ENCODE data around the gene LRP2BP. TPM values are rescaled to one million over a fixed set of nuclear protein-coding genes. Genes with fewer than 3 reads are reported as not detected.

The LRP2BP gene
- total and polyA plus RNA-seq, 2 experiments from 2014 or later = 0.28 to 1.7 TPM

DNA sequence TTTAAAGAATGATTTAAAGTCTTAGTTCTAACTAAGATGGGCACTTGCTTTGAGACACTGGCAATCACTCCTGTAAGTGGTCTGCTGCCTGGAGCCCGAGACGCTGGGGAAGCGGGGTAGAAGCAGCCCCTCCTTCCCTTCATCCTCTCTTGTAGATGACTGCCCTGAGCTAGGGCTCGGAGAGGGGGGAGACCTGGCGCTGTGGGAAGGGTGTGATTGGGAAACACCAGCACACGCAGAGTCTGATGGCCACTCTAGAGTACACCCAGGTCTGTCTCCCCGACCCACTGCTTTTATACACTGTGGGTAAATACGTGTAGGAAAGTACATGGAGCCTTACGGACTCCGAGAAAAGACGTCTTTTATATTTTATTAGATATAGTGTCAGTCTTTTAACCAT is 24.0 kb downstream of the LRP2BP start:
- H4K20me1 ChIP-seq (replicated peaks; ENCODE audit: insufficient read depth) = no peaks in the 10 kb centered on the region
- Mint-ChIP-seq H3K27me3 (ENCODE audit: insufficient read depth, low read depth, poor library complexity) (no peaks in the 10 kb centered on the region), H3K4me3 (no peak overlapping the region), H3K36me3 (ENCODE audit: low read depth) (no peaks in the 10 kb centered on the region), H3K27ac (no peak overlapping the region), H3K4me1 (peaks cover 7% of the 10 kb centered on the region; the same call in 2 of the 3 replicates), H3K9me3 (no peaks in the 10 kb centered on the region)
- no peaks in the 10 kb centered on the region for H3K9me2 ChIP-seq (ENCODE audit: insufficient read depth)
- H3K27ac ChIP-seq (ENCODE audit: low read depth) = no peak overlapping the region
- no peaks in the 10 kb centered on the region for H3K36me3 ChIP-seq (ENCODE audit: insufficient read depth)
- no peak for DNase-seq (ENCODE audit: low spot score)
- H3K27me3 ChIP-seq (ENCODE audit: insufficient read depth) = no peaks in the 10 kb centered on the region
- no peaks in the 10 kb centered on the region for H3F3A ChIP-seq (replicated peaks; ENCODE audit: low read depth)
- no peak for ATAC-seq
- TF ChIP-seq, protein P1, sequence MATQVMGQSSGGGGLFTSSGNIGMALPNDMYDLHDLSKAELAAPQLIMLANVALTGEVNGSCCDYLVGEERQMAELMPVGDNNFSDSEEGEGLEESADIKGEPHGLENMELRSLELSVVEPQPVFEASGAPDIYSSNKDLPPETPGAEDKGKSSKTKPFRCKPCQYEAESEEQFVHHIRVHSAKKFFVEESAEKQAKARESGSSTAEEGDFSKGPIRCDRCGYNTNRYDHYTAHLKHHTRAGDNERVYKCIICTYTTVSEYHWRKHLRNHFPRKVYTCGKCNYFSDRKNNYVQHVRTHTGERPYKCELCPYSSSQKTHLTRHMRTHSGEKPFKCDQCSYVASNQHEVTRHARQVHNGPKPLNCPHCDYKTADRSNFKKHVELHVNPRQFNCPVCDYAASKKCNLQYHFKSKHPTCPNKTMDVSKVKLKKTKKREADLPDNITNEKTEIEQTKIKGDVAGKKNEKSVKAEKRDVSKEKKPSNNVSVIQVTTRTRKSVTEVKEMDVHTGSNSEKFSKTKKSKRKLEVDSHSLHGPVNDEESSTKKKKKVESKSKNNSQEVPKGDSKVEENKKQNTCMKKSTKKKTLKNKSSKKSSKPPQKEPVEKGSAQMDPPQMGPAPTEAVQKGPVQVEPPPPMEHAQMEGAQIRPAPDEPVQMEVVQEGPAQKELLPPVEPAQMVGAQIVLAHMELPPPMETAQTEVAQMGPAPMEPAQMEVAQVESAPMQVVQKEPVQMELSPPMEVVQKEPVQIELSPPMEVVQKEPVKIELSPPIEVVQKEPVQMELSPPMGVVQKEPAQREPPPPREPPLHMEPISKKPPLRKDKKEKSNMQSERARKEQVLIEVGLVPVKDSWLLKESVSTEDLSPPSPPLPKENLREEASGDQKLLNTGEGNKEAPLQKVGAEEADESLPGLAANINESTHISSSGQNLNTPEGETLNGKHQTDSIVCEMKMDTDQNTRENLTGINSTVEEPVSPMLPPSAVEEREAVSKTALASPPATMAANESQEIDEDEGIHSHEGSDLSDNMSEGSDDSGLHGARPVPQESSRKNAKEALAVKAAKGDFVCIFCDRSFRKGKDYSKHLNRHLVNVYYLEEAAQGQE (IDR thresholded peaks at IDR 0.05; ENCODE audit: unreplicated experiment) = no peak
- no peak for TF ChIP-seq CTCF (conservative IDR thresholded peaks at IDR 0.05; ENCODE audit: low read depth in 2 of 2)
- no peak for TF ChIP-seq JUNB (IDR thresholded peaks at IDR 0.05; ENCODE audit: unreplicated experiment)
- TF ChIP-seq EZH2 (IDR thresholded peaks at IDR 0.05; ENCODE audit: low read depth, unreplicated experiment) = no peak
- no peak for TF ChIP-seq ZNF331 (CRISPR knock-in tag; IDR thresholded peaks at IDR 0.05; ENCODE audit: low read depth)
- TF ChIP-seq CREB1 (CRISPR knock-in tag; IDR thresholded peaks at IDR 0.05; ENCODE audit: low read depth) = no peak
- TF ChIP-seq STAT1 (IDR thresholded peaks at IDR 0.05; ENCODE audit: unreplicated experiment) = no peak
- TF ChIP-seq POLR2AphosphoS5 (IDR thresholded peaks at IDR 0.05; ENCODE audit: low read depth) = no peak
- no peak for TF ChIP-seq EZH2phosphoT487 (IDR thresholded peaks at IDR 0.05; ENCODE audit: unreplicated experiment)
- no peak for TF ChIP-seq ZNF114 (CRISPR knock-in tag; IDR thresholded peaks at IDR 0.05)
- TF ChIP-seq, protein P2, sequence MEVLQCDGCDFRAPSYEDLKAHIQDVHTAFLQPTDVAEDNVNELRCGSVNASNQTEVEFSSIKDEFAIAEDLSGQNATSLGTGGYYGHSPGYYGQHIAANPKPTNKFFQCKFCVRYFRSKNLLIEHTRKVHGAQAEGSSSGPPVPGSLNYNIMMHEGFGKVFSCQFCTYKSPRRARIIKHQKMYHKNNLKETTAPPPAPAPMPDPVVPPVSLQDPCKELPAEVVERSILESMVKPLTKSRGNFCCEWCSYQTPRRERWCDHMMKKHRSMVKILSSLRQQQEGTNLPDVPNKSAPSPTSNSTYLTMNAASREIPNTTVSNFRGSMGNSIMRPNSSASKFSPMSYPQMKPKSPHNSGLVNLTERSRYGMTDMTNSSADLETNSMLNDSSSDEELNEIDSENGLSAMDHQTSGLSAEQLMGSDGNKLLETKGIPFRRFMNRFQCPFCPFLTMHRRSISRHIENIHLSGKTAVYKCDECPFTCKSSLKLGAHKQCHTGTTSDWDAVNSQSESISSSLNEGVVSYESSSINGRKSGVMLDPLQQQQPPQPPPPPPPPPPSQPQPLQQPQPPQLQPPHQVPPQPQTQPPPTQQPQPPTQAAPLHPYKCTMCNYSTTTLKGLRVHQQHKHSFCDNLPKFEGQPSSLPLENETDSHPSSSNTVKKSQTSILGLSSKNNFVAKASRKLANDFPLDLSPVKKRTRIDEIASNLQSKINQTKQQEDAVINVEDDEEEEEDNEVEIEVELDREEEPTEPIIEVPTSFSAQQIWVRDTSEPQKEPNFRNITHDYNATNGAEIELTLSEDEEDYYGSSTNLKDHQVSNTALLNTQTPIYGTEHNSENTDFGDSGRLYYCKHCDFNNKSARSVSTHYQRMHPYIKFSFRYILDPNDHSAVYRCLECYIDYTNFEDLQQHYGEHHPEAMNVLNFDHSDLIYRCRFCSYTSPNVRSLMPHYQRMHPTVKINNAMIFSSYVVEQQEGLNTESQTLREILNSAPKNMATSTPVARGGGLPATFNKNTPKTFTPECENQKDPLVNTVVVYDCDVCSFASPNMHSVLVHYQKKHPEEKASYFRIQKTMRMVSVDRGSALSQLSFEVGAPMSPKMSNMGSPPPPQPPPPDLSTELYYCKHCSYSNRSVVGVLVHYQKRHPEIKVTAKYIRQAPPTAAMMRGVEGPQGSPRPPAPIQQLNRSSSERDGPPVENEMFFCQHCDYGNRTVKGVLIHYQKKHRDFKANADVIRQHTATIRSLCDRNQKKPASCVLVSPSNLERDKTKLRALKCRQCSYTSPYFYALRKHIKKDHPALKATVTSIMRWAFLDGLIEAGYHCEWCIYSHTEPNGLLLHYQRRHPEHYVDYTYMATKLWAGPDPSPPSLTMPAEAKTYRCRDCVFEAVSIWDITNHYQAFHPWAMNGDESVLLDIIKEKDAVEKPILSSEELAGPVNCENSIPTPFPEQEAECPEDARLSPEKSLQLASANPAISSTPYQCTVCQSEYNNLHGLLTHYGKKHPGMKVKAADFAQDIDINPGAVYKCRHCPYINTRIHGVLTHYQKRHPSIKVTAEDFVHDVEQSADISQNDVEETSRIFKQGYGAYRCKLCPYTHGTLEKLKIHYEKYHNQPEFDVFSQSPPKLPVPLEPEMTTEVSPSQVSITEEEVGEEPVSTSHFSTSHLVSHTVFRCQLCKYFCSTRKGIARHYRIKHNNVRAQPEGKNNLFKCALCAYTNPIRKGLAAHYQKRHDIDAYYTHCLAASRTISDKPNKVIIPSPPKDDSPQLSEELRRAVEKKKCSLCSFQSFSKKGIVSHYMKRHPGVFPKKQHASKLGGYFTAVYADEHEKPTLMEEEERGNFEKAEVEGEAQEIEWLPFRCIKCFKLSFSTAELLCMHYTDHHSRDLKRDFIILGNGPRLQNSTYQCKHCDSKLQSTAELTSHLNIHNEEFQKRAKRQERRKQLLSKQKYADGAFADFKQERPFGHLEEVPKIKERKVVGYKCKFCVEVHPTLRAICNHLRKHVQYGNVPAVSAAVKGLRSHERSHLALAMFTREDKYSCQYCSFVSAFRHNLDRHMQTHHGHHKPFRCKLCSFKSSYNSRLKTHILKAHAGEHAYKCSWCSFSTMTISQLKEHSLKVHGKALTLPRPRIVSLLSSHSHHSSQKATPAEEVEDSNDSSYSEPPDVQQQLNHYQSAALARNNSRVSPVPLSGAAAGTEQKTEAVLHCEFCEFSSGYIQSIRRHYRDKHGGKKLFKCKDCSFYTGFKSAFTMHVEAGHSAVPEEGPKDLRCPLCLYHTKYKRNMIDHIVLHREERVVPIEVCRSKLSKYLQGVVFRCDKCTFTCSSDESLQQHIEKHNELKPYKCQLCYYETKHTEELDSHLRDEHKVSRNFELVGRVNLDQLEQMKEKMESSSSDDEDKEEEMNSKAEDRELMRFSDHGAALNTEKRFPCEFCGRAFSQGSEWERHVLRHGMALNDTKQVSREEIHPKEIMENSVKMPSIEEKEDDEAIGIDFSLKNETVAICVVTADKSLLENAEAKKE (CRISPR knock-in tag; IDR thresholded peaks at IDR 0.05) = no peak
- TF ChIP-seq NANOG (IDR thresholded peaks at IDR 0.05; ENCODE audit: borderline replicate concordance) = no peak
- TF ChIP-seq ETS1 (IDR thresholded peaks at IDR 0.05) = no peak
- H3K4me3 ChIP-seq = no peak overlapping the region
- no peaks in the 10 kb centered on the region for H3K4me1 ChIP-seq (ENCODE audit: insufficient read depth)
- no peaks in the 10 kb centered on the region for H3K79me2 ChIP-seq (replicated peaks; ENCODE audit: insufficient read depth)
- no peak overlapping the region for H2AFZ ChIP-seq
- no peak overlapping the region for H3K4me2 ChIP-seq
